Measurements from ENCODE around the gene PGR.

DNA sequence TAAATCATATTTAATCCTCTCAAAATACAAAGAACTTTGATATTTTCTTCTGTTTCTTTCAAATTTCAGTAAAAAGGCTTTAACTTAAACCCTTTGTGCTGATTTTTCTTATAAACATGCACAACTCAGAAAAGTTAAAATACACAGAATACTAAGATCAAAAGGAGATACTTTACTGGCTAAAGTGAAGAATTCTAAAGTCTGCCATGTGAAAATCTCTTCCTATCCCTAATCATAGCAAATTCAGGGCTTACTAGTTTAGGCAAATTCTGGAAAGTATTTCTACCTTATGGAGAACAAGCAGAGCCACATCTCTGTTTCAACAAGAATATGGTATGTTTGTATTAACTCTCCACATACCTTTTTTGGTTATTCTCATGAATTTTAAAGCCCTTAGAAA is 96.6 kb downstream of the PGR start:
- no peak for TF ChIP-seq EZH2 (IDR thresholded peaks at IDR 0.05; ENCODE audit: borderline replicate concordance, low read depth, low read length, poor library complexity, severe bottlenecking)
- TF ChIP-seq, protein P1, sequence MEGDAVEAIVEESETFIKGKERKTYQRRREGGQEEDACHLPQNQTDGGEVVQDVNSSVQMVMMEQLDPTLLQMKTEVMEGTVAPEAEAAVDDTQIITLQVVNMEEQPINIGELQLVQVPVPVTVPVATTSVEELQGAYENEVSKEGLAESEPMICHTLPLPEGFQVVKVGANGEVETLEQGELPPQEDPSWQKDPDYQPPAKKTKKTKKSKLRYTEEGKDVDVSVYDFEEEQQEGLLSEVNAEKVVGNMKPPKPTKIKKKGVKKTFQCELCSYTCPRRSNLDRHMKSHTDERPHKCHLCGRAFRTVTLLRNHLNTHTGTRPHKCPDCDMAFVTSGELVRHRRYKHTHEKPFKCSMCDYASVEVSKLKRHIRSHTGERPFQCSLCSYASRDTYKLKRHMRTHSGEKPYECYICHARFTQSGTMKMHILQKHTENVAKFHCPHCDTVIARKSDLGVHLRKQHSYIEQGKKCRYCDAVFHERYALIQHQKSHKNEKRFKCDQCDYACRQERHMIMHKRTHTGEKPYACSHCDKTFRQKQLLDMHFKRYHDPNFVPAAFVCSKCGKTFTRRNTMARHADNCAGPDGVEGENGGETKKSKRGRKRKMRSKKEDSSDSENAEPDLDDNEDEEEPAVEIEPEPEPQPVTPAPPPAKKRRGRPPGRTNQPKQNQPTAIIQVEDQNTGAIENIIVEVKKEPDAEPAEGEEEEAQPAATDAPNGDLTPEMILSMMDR (conservative IDR thresholded peaks at IDR 0.05; ENCODE audit: low read depth, low read length): no peak
